PC-3 (cell line): ENCODE results near the gene KAZN. TPM values are rescaled to one million over a fixed set of nuclear protein-coding genes. Genes with fewer than 3 reads are reported as not detected.

Source experiments
- ATAC-seq: fragments of 200-7000 bp; cut with Tn5 transposase; 2 replicates; pipeline ENCODE4 v1.9.1; 2020; ENCODE audit warnings: mild to moderate bottlenecking, moderate library complexity
- BruUV-seq: library from RNA; stranded (reverse); fragments of 400-500 nt; replicated peaks from 2 replicates; lab custom pipeline; 2021; lab: Mats Ljungman, UMichigan
- CTCF ChIA-PET: fragments of 300-600 bp; sonication (Branson Sonifier 250); formaldehyde crosslinking; loops from one replicate; lab custom pipeline; 2022; ENCODE audit warnings: antibody characterized with exemption; lab: Charles Lee
- POLR2A ChIA-PET: fragments of 300-600 bp; sonication (Branson Sonifier 250); formaldehyde crosslinking; loops from one replicate; lab custom pipeline; 2022; ENCODE audit warnings: antibody characterized with exemption; ENCODE audit not compliant: unreplicated experiment; lab: Charles Lee
- DNase-seq: peaks from one replicate; pipeline ENCODE4 v3.0.0-alpha.2; 2015
- H2AFZ ChIP-seq: fragments of 300-600 bp; sonication (generic); 2 replicates; pipeline ENCODE4 v1.6.0; 2016; ENCODE audit warnings: antibody characterized with exemption, low read length
- H3F3A ChIP-seq: fragments of 300-600 bp; sonication (generic); one replicate; pipeline ENCODE4 v1.6.0; 2017; ENCODE audit warnings: antibody characterized with exemption, low read length, control low read depth, mild to moderate bottlenecking; ENCODE audit not compliant: unreplicated experiment
- H3K27ac ChIP-seq: fragments of 300-600 bp; sonication (generic); 2 replicates; pipeline ENCODE4 v1.5.1; 2016; ENCODE audit warnings: mild to moderate bottlenecking, low read length
- H3K27me3 ChIP-seq: fragments of 300-600 bp; sonication (generic); 2 replicates; pipeline ENCODE4 v1.6.1; 2016; ENCODE audit warnings: low read length, mixed read lengths
- H3K36me3 ChIP-seq: fragments of 300-600 bp; sonication (generic); 2 replicates; pipeline ENCODE4 v1.6.1; 2016; ENCODE audit warnings: low read depth, mixed run types, low read length, mixed read lengths
- H3K4me1 ChIP-seq: fragments of 300-600 bp; sonication (generic); 2 replicates; pipeline ENCODE4 v1.5.1; 2016; ENCODE audit warnings: low read length; ENCODE audit not compliant: insufficient read depth
- H3K4me2 ChIP-seq: fragments of 300-600 bp; sonication (generic); 2 replicates; pipeline ENCODE4 v1.6.0; 2016; ENCODE audit warnings: low read length
- H3K4me3 ChIP-seq: fragments of 300-600 bp; sonication (generic); 2 replicates; pipeline ENCODE4 v1.5.1; 2016; ENCODE audit warnings: mild to moderate bottlenecking, low read length, mixed read lengths
- H3K79me2 ChIP-seq: fragments of 300-600 bp; sonication (generic); 2 replicates; pipeline ENCODE4 v1.6.1; 2017; ENCODE audit warnings: low read length, mixed read lengths
- H3K9ac ChIP-seq: fragments of 300-600 bp; sonication (generic); 2 replicates; pipeline ENCODE4 v1.6.0; 2016; ENCODE audit warnings: mild to moderate bottlenecking, low read length
- H3K9me2 ChIP-seq: fragments of 300-600 bp; sonication (generic); replicated peaks from 2 replicates; pipeline ENCODE4 v1.6.1; 2016; ENCODE audit warnings: mixed run types, low read length, mixed read lengths
- H3K9me3 ChIP-seq: fragments of 300-600 bp; sonication (generic); 2 replicates; pipeline ENCODE4 v1.6.1; 2016; ENCODE audit warnings: low read length, mixed read lengths
- H4K20me1 ChIP-seq: fragments of 300-600 bp; sonication (generic); 2 replicates; pipeline ENCODE4 v1.6.1; 2016; ENCODE audit warnings: low read length, mixed read lengths
- CTCF ChIP-seq: fragments of 300-600 bp; sonication (generic); conservative IDR thresholded peaks from 2 replicates; pipeline ENCODE4 v1.5.1; 2017; ENCODE audit warnings: antibody characterized with exemption, low read depth, mild to moderate bottlenecking, low read length
- EZH2 ChIP-seq: fragments of 300-600 bp; sonication (generic); IDR thresholded peaks from one replicate; pipeline ENCODE4 v1.6.1; 2017; ENCODE audit warnings: antibody characterized with exemption, mild to moderate bottlenecking, low read length; ENCODE audit not compliant: unreplicated experiment
- EZH2phosphoT487 ChIP-seq: fragments of 300-600 bp; sonication (generic); IDR thresholded peaks from 2 replicates; pipeline ENCODE4 v1.6.1; 2018; ENCODE audit warnings: mild to moderate bottlenecking, antibody characterized with exemption, low read length, borderline replicate concordance
- intact Hi-C: fragments of 100-400 bp; cut with micrococcal nuclease; formaldehyde crosslinking; loops from 2 replicates; pipeline ENCODE4 v1.9.0; 2023
- total RNA-seq: library from RNA; depleted of rRNA; stranded (reverse); fragments of >200 nt; gene quantifications from 2 replicates; pipeline ENCODE4 v1.2.3, GENCODE V29; 2014

The KAZN gene
- total RNA-seq, 1 experiment from 2014 or later: 2.0 TPM

- H3K4me3 ChIP-seq: peak overlapping the region; percentile 14; the same call in 1 of the 2 replicates
- no peak overlapping the region for H2AFZ ChIP-seq
- CTCF ChIA-PET: no interaction called here
- ATAC-seq: no peak
- H3K9me2 ChIP-seq: no peaks in the 10 kb centered on the region
- no peak for DNase-seq
- H3K79me2 ChIP-seq: peaks cover 90% of the 10 kb centered on the region
- BruUV-seq: no TSS peak
- no peaks in the 10 kb centered on the region for H3K36me3 ChIP-seq
- POLR2A ChIA-PET: no interaction called here
- H3F3A ChIP-seq: no peaks in the 10 kb centered on the region
- H3K4me1 ChIP-seq: peaks cover 16% of the 10 kb centered on the region
- no peaks in the 10 kb centered on the region for H3K27me3 ChIP-seq
- H3K4me2 ChIP-seq: peak overlapping the region; percentile 58
- no peak for TF ChIP-seq EZH2phosphoT487
- no peak for TF ChIP-seq EZH2
- TF ChIP-seq CTCF: no peak
- H3K27ac ChIP-seq: peak overlapping the region; percentile 60
- 0 out of 2 replicates have a peak, but pooled peaks cover 3% of the 10 kb centered on the region for H4K20me1 ChIP-seq
- intact Hi-C loops: no loop called here
- H3K9me3 ChIP-seq: no peaks in the 10 kb centered on the region
- H3K9ac ChIP-seq: no peak overlapping the region
Observed at GRCh38 chr1:15157524-15158399, 559.3 kb downstream of the KAZN start.

GRCh38 chr1:15158506-15159165 lies 560.2 kb downstream of the KAZN start:
- no peaks in the 10 kb centered on the region for H3K27me3 ChIP-seq
- H3K27ac ChIP-seq: peak overlapping the region; percentile 60
- H3F3A ChIP-seq: no peaks in the 10 kb centered on the region
- H4K20me1 ChIP-seq: 0 out of 2 replicates have a peak, but pooled peaks cover 6% of the 10 kb centered on the region
- peaks cover 99% of the 10 kb centered on the region for H3K79me2 ChIP-seq
- CTCF ChIA-PET: no interaction called here
- H3K4me1 ChIP-seq: peaks cover 16% of the 10 kb centered on the region
- no peaks in the 10 kb centered on the region for H3K36me3 ChIP-seq
- peak overlapping the region; percentile 14; the same call in 1 of the 2 replicates for H3K4me3 ChIP-seq
- H3K4me2 ChIP-seq: peak overlapping the region; percentile 58
- TF ChIP-seq CTCF: no peak
- TF ChIP-seq EZH2phosphoT487: no peak
- TF ChIP-seq EZH2: no peak
- H3K9me2 ChIP-seq: no peaks in the 10 kb centered on the region
- no TSS peak for BruUV-seq
- no peaks in the 10 kb centered on the region for H3K9me3 ChIP-seq
- DNase-seq (peak; percentile 68), ATAC-seq (no peak; the same call in 1 of the 2 replicates)
- no peak overlapping the region for H2AFZ ChIP-seq
- H3K9ac ChIP-seq: no peak overlapping the region
- POLR2A ChIA-PET: no interaction called here
- intact Hi-C loops: no loop called here
